Endodermal cell (in vitro differentiated cells): ENCODE data around the gene NR2F6. TPM values are rescaled to one million over a fixed set of nuclear protein-coding genes. Genes with fewer than 3 reads are reported as not detected.

ENCODE experiments used
- DNase-seq: peaks from one replicate; pipeline ENCODE4 v3.0.0-alpha.2; 2017
- H3K27ac ChIP-seq: 2 replicates; pipeline ENCODE4 v1.5.1; 2013; ENCODE audit warnings: mild to moderate bottlenecking, low read depth, low read length, moderate library complexity
- H3K27me3 ChIP-seq: 2 replicates; pipeline ENCODE4 v1.6.1; 2013; ENCODE audit warnings: mild to moderate bottlenecking, low read length, moderate library complexity; ENCODE audit not compliant: insufficient read depth, control insufficient read depth, poor library complexity, severe bottlenecking
- H3K36me3 ChIP-seq: 2 replicates; pipeline ENCODE4 v1.7.0; 2013; ENCODE audit warnings: mild to moderate bottlenecking, low read length, moderate library complexity; ENCODE audit not compliant: control insufficient read depth, insufficient read depth
- H3K4me1 ChIP-seq: one replicate; pipeline ENCODE4 v1.7.0; 2013; ENCODE audit warnings: low read length; ENCODE audit not compliant: control insufficient read depth, insufficient read depth
- H3K4me3 ChIP-seq: 2 replicates; pipeline ENCODE4 v1.5.1; 2013; ENCODE audit warnings: mild to moderate bottlenecking, low read length, moderate library complexity
- H3K9ac ChIP-seq: 2 replicates; pipeline ENCODE4 v1.6.1; 2013; ENCODE audit warnings: mild to moderate bottlenecking, low read length, moderate library complexity; ENCODE audit not compliant: poor library complexity, severe bottlenecking; ENCODE audit errors: extremely low read depth
- H3K9me3 ChIP-seq: 2 replicates; pipeline ENCODE4 v1.6.1; 2013; ENCODE audit warnings: mild to moderate bottlenecking, low read length, moderate library complexity; ENCODE audit not compliant: control insufficient read depth
- H3K27ac Mint-ChIP-seq: 2 replicates; pipeline ENCODE4 v1.8.0; 2020; ENCODE audit warnings: mixed read lengths
- H3K27me3 Mint-ChIP-seq: 2 replicates; pipeline ENCODE4 v1.8.0; 2021; ENCODE audit warnings: mild to moderate bottlenecking, mixed read lengths; ENCODE audit not compliant: insufficient read depth
- H3K36me3 Mint-ChIP-seq: 2 replicates; pipeline ENCODE4 v1.8.0; 2020; ENCODE audit warnings: low read depth, mixed read lengths
- H3K4me1 Mint-ChIP-seq: 2 replicates; pipeline ENCODE4 v1.8.0; 2020; ENCODE audit warnings: mixed read lengths
- H3K4me3 Mint-ChIP-seq: 2 replicates; pipeline ENCODE4 v1.8.0; 2020; ENCODE audit warnings: mild to moderate bottlenecking, moderate library complexity, mixed read lengths
- H3K9me3 Mint-ChIP-seq: 2 replicates; pipeline ENCODE4 v1.8.0; 2020; ENCODE audit warnings: mild to moderate bottlenecking, mixed read lengths
- CTCF ChIP-seq: fragments of 200-600 bp; sonication (generic); conservative IDR thresholded peaks from 2 replicates; pipeline ENCODE4 v1.5.0; 2021; ENCODE audit warnings: antibody characterized with exemption, mild to moderate bottlenecking
- WGBS, 2 experiments: methylation state at CpG; one replicate each; pipeline versions ENCODE4 v1.1.5 to v1.1.7; 2013; ENCODE audit warnings: missing lambda C conversion rate in 2 of 2, mixed read lengths in 1 of 2; ENCODE audit not compliant: insufficient coverage in 1 of 2, insufficient read length in 1 of 2; 5-methylcytosine and 5-hydroxymethylcytosine counted together
- total RNA-seq, 2 donors: library from RNA; stranded (reverse); fragmentation: NEBNext Ultra II Directional in 1 of 2; extraction: Animal tissue kit (Norgen Biotek cat#: 25700) in 1 of 2; gene quantifications; 2 replicates in 1 of 2; 3 replicates in 1 of 2; pipeline ENCODE4 v1.2.1, GENCODE V29; 2021

The NR2F6 gene
- total RNA-seq, 2 donors from 2014 or later: 103 to 107 TPM

GRCh38 chr19:17286263-17286662, 40.5 kb upstream of the NR2F6 start:
- H3K4me3 Mint-ChIP-seq: no peak overlapping the region
- Histone ChIP-seq H3K9ac (no peak overlapping the region), H3K4me3 (no peak overlapping the region), H3K27me3 (peaks cover 5% of the 10 kb centered on the region), H3K36me3 (no peaks in the 10 kb centered on the region), H3K4me1 (no peaks in the 10 kb centered on the region), H3K27ac (no peak overlapping the region), H3K9me3 (no peaks in the 10 kb centered on the region)
- peaks cover 16% of the 10 kb centered on the region for H3K36me3 Mint-ChIP-seq
- peaks cover 5% of the 10 kb centered on the region for H3K27me3 Mint-ChIP-seq
- H3K9me3 Mint-ChIP-seq: peaks cover 6% of the 10 kb centered on the region
- 94 to 95% methylated on average over 7 to 11 of the region's 11 CpGs for WGBS, 2 experiments
- H3K4me1 Mint-ChIP-seq: peaks cover 2% of the 10 kb centered on the region
- DNase-seq: no peak
- no peak overlapping the region for H3K27ac Mint-ChIP-seq
- TF ChIP-seq CTCF: no peak

- no peaks in the 10 kb centered on the region for H3K9me3 ChIP-seq
- no peaks in the 10 kb centered on the region for H3K4me1 ChIP-seq
- no peak overlapping the region for H3K27ac ChIP-seq
- Mint-ChIP-seq H3K27me3 (peaks cover 9% of the 10 kb centered on the region), H3K9me3 (peaks cover 6% of the 10 kb centered on the region), H3K4me3 (no peak overlapping the region), H3K36me3 (peaks cover 16% of the 10 kb centered on the region), H3K27ac (no peak overlapping the region), H3K4me1 (peaks cover 2% of the 10 kb centered on the region)
- no peak overlapping the region for H3K4me3 ChIP-seq
- peaks cover 5% of the 10 kb centered on the region for H3K27me3 ChIP-seq
- no peak for DNase-seq
- H3K36me3 ChIP-seq: no peaks in the 10 kb centered on the region
- no peak for TF ChIP-seq CTCF
- no peak overlapping the region for H3K9ac ChIP-seq
- 89 to 94% methylated on average over 12 to 18 of the region's 18 CpGs for WGBS, 2 experiments
Measured at GRCh38 chr19:17285415-17286135, 39.9 kb upstream of the NR2F6 start.

- Histone ChIP-seq H3K9ac (no peak overlapping the region), H3K27me3 (peaks cover 5% of the 10 kb centered on the region), H3K36me3 (peaks cover 7% of the 10 kb centered on the region), H3K4me1 (no peaks in the 10 kb centered on the region), H3K4me3 (no peak overlapping the region), H3K9me3 (no peaks in the 10 kb centered on the region), H3K27ac (no peak overlapping the region)
- peaks cover 26% of the 10 kb centered on the region for H3K36me3 Mint-ChIP-seq
- H3K9me3 Mint-ChIP-seq: peaks cover 6% of the 10 kb centered on the region
- WGBS, 2 experiments: 87 to 90% methylated on average over 6 to 7 of the region's 7 CpGs
- H3K4me1 Mint-ChIP-seq: peaks cover 2% of the 10 kb centered on the region
- H3K27me3 Mint-ChIP-seq: peaks cover 9% of the 10 kb centered on the region
- H3K4me3 Mint-ChIP-seq: no peak overlapping the region
- H3K27ac Mint-ChIP-seq: no peak overlapping the region
- no peak for TF ChIP-seq CTCF
- DNase-seq: no peak
Measured at GRCh38 chr19:17283504-17283996, 37.8 kb upstream of the NR2F6 start.
